NCI-H1694 treated with DMSO at 0.1 percent for 48 hours (cell line): ENCODE results near the gene RAD51AP2.
"Not testable (repeated sequence)": the region's sequence is repeated elsewhere in the genome, so short reads cannot be mapped to it uniquely, and the experiment has no call there.

Experiments used
- DNase-seq: peaks from one replicate; lab custom pipeline; 2025; lab: John Stamatoyannopoulos, UW

RAD51AP2 gene

DNA sequence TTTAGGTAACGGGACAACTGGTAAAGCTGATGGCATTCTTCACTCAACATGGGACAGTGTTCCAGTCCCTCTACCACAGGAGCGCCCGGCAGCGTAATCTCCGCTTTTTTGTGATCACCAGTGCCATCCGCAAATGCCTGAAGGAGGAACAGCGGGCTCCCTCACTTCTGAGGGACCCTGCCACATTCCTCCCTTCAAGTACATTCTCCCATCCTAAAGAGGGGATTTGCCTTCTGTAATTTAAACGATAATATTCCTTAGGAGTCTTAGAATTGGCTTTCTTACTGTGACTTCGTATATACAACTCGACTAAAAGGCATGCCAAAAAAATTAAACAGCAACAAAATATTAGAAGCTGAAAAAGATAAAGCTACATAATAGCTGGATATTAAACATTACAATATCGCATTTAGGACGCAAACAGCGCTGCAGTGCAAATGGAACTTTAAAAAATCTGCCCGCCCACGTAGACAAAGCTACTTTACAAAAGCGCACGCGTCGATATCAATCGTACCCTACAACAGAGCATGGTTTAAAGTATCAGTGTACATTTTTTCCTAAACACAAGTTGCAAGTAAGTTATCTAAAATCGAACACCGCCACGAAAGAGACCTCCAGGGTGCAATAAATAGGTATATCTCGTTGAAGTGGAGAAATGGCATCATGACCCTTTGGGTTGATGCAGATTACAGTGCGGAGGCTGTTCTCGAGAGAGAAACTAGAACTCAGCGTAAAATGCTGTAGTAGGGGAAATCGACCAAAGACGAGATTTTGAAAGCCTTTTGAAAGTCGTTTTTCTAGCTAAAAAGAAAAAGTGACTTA, 20.0 kb upstream of the RAD51AP2 start:
- DNase-seq: peak; percentile 58

DNA sequence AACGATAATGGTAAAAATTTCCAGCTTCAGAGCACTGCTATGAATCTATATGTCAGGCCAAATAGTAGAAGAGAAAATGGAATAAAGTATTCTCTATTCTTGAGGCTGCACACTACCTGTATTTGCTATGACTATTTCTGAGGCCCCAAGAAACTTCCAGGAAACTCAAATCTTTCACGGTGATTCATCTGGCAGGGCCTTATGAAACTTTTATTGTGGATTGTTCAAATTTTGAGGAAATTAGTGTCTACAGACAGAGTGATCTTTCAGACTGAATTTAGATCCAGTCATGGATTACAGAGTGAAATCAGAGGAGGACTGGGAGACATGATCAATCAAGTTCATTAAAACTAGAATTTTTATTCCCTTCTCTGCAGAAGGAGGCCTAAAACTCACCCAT, 18.2 kb upstream of the RAD51AP2 start:
- no peak for DNase-seq

DNA sequence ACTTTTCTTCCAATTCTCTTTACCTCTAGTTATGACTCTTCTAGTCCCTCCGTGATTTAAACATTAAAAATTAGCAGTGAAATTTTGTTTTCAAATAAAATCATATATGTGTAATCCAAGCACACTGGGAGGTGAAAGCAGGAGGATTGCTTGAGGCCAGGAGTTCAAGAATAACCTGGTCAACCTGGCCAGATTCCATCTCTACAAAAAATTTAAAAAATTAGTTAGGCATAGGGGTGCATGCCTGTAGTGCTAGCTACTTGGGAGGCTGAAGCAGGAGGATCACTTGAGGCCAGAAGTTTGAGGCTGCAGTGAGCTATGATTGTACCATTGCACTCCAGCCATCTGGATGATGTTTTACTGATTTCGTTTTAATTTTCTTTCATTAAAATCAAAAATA, 15.3 kb upstream of the RAD51AP2 start:
- no peak for DNase-seq

DNA sequence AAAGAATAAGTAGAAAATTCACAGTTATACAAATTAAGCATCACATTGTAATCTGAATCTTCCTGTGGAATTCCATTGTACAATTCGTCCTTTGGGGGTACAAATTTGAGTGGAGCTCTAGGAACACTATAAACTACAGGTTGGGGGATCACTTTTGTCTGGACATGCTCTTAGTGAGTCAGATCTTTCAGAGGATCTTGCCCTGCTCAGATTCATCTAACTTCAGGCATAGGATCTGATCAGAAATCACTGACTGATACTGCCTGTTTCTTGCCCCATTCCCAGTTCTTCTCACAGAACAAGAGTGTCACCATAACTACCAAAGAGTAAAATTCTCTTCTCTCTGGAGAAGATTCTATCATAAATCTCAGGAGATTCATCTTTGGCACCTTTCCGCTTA, 11.5 kb upstream of the RAD51AP2 start:
- DNase-seq: no peak

DNA sequence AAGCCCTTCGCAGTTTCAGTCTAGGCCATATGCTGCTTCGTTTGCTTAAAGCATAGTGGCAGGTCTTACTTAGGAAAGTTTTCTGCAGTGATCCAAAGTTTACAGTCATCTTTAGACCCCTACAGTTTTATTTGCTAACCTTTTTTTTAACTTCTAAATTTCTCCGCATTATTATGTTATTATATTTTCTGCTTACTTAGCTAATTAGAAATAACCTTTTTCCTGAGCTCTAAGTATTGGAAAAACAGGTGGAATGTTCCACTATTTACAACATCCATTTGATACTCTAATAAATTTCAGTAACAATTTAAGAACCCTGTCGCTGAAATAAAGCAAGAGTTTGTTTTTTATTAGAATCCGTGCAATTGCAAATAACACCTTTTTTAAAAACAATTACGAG, 4.1 kb upstream of the RAD51AP2 start:
- no peak for DNase-seq

DNA sequence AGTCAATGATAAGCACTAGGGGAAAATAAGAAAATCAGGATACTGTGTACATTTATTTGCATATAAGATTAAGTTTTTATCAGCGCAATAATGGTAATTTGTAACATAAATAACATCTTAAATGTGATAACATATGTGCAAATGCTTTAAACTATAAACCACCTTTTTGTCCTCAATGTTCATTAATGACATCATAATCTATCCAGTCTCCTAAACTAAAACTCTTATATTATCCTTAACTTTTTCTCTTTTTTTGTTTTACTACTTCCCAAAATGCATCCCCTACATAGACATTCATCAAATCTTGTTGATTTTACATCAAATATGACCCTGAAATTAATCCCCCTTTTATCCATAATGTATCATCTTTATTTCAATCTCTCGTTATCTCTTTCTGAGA, 3.4 kb upstream of the RAD51AP2 start:
- DNase-seq: no peak

DNA sequence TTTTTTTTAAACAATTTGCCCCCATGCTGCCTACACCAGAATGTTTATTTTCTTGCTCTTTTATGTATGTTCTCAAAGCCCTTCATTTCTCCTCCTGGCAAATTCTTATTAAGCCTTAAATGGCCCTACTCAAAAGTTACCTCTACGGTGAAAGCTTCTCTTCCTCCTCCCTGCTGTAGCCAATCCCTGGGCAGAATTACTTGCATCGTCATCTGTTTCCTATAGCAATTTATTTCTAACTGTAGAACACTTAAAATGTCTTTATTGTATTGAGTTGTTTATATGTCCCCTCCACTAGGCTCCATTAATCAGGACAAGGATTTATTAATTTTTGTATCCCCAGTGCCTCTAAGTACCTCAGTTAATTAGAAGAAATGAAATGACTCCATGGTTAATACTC, 2.5 kb upstream of the RAD51AP2 start:
- DNase-seq: no peak

DNA sequence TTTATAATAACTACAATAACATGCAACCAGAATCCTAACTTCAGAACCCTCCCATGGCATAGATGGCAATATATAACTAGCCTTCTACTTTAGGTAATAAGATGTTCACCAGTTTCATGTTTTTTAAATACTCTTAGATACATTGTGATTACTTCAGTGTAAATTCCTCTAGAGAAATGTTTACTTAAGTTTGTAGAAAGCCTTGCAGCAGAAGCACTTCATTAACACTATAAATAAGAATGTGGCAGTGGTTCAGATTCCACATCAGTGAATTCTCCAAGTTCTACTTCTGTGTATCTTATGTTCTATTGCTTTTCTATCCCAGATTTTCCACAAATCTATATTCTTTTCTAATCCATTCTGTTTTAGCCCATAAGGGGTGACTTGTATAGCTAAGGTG, 1.2 kb upstream of the RAD51AP2 start:
- no peak for DNase-seq

DNA sequence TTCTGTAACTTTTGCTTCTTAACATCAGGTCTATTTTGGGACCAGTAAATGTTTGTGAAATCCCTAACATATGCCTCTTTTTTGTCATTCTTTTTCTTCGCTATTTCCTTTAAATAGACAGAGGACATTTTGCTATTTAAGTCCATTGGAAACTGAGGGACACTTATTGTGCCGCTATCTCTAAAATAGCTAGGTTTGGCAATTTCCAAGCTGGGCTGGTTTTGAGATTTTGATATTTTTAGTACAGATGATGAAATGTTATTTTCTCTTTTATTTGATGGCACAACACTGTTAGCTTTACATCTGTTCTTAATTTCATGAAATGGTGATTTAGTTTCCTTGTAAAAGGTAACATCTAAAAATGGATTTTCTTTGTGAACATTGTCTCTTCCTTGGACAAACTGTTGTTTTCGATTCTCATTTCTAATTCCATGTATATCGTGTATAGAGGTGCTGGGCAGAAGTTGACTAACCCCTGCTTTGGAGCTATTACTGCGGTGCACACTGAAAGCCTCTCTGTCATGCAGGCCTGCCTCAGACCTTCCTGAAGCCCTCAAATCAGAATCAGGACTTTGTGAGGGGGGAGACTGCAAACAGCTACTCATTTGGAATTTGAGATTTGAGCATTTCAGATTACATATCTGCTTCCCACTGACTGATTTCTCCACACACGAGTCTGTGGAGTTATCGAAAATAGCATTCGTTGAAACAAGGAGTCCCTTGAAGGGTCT, 594 bp downstream of the RAD51AP2 start:
- DNase-seq: no peak

DNA sequence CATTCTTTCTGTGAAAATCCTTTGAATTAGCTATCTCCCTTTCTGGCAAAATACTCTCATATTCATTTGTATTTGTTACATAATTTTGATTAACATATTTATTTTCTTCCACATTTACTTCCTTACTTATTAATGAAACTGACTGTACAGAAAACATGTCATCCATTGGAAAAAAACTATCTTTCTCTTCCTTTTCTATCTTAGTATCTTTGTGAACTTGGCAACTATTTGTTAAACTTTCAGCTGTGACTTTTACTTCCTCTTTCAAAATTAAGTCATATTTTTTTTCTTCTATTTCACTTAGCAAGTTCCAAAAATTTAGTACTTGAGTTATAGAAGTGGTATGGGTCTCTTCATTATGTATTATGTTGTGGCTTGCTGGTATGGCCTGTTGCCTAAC, 2.6 kb downstream of the RAD51AP2 start:
- no peak for DNase-seq

DNA sequence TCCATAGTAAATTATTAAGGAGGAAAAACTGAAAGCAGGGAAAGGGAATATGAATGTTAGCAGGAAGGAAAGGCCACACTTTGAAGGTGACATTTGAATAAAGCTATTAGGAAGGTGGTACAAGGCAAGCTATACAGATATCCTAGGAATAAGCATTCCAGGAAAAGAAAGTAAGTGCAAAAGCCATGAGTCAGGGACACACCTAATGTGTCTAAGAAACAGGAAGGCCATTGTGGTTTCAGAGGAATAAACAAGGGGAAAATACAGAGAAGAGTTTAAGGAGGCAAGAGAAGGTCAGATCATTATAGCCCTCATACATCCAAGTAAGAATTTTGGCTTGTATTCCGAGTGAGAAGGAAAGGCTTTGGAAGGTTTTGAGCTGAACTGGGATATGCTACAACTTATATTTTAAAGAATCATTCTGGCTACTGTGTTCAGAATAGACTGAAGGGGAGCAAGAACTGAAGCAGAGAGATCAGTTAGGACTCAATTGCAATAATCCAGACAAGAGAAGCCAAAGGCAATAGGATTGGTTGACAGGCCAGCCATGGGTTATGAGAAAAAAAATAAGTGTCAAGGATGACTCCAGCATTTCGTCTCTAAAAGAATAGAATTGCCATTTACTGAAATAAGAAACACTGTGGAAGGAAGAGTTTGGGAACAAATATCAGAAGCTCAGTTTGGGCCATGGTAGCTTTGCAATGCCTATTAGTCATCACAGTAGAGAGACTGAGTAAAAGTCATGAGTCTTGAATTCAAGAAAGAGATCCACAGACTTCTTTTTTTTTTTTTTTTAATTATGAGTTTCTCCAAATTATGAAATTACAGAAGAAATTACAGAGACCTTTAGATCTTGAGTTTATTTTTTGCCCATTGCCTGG, 11.3 kb downstream of the RAD51AP2 start:
- DNase-seq: no peak

DNA sequence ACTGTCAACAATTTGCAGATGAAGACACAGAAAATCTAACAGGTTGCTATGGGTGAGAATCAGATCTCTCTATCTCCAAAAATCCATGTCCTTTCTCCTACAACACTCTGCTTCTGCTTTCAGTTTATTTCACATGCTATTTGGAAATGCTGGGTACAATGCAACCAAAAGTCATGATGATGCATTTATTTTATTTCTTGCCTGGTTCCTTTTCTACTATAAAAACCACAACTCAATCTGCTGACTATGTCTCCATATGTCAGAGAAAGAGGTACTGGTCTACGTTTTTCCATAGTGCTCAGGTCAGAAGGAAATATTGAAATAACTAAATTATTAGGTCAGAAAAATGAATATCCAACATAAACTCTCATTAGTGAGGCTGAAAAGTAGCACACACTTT, 20.5 kb downstream of the RAD51AP2 start:
- DNase-seq: no peak

DNA sequence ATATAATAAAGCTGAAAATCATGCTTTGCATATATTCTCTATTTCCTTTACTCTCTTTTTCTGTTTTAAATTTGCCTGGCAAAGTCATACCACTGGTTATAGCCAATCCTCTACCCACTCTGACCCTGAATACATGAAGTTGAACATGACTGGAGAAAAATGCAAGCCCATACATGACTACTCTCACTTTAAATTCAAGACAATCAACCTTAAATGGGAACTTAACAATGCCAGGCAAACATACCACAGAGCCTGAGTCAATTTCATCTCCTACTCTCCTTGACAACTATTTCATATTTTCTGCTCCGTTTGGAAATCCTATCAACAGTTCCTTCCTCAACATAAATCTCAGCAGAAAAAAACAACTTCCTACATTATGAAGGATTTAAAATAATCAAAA, 22.6 kb downstream of the RAD51AP2 start:
- no peak for DNase-seq

DNA sequence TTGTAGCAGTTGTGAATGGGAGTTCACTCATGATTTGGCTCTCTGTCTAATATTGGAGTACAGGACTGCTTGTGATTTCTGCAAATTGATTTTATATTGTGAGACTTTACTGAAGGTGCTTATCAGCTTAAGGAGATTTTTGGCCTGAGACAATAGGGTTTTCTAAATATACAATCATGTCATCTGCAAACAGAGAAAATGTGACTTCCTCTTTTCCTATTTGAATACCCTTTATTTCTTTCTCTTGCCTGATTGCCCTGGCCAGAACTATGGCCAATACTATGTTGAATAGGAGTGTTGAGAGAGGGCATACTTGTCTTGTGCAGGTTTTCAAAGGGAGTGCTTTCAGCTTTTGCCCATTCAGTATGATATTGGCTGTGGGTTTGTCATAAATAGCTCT, 28.1 kb downstream of the RAD51AP2 start:
- DNase-seq: not testable (repeated sequence)

DNA sequence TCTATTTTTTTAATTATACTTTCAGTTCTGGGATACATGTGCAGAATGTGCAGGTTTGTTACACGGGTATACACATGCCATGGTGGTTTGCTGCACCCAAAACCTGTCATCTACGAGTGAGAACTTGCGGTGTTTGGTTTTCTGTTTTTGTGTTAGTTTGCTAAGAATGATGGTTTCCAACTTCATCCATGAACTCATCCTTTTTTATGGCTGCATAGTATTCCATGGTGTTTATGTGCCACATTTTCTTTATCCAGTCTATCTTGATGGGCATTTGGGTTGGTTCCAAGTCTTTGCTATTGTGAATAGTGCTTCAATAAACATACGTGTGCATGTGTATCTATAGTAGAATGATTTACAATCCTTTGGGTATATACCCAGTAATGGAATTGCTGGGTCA, 29.6 kb downstream of the RAD51AP2 start:
- DNase-seq: not testable (repeated sequence)

DNA sequence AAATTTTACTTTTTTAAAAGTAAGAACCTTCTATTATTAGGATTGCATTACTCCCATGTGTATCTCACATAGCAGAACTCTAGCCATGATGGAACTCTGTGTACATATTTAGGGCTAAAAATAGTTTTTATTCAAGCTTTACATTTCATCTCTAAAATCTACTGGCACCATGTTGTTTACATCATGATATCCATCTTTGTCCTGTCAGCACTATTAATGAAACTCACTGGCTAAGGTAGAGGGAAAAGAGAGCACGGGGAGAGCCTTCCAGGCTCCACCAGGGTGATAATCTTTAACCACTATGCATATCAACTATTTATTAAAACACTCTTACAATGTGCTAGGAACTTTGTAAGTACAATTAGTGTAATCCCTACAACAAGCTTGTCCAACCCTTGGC, 34.7 kb downstream of the RAD51AP2 start:
- no peak for DNase-seq

DNA sequence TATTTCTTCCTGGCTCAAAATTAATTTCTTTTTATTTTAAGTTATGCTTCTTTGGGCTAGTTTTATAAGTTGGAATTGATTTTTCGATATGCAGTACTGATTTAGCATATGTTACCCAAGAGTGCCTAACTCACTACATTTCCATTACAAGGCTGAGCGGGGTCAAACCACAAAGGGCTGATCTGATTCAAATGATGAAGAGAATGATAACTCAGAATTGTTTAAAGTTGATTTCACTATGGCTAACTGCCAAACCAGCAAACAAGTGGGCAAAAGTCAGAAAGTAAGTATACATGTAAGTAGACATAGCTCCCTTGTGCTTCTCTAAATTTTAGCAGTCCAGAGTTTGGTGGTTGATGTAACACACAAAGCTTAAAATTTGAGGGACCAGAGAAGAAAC, 35.6 kb downstream of the RAD51AP2 start:
- DNase-seq: no peak

DNA sequence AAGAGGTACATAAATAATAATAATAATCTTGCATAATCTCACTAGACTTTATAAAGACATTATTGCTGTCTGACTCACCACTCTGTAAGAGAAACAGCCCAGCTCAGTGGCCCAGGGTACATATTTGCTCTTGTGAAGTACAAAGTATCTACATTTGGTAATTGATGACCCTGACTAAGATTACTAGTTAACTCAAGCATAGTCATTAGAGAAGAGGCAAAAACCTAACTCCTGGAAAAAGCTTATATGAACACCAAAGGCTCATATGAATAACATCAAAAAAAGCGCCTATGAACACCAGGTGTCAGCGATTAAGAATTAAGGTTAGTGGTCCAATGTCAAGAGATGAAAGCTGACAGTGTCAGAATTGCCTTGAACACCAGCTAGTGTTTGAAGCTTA, 38.4 kb downstream of the RAD51AP2 start:
- no peak for DNase-seq

DNA sequence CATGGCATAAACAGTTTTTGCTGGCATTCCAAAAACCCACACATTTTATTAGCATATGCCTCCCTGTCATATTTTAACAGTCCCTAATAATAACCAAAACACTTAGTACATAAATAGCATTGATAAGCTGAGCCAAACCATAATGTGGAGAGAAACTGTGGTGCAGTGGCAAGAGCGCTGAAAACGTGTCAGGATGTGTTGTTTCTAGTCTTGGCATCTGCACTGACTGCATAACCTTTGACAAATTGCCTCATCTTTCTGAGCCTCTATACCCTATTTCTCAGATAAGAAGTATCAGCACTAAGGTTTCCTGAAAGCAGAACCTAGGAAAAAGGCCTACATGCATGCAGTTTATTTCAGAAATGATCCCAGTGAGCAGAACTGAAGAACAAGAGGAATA, 41.4 kb downstream of the RAD51AP2 start:
- DNase-seq: no peak

DNA sequence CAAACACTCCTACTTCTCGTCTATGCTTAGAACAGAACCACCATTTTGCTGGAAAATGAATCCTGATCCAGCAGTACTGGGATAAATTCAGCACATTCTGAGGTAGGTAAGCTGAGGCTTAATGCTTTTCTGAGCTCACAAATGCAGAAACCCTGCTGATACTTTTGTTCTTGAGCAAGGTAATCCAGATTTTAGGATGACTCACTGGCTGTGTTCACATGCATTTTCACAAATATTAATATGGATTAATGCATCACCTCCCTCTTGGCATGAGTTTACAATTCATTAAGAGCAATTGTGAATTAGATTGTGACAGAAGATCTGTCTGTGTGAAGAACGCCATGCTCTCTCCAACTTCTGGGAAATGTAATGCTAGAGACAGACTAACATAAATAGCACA, 42.2 kb downstream of the RAD51AP2 start:
- DNase-seq: no peak

DNA sequence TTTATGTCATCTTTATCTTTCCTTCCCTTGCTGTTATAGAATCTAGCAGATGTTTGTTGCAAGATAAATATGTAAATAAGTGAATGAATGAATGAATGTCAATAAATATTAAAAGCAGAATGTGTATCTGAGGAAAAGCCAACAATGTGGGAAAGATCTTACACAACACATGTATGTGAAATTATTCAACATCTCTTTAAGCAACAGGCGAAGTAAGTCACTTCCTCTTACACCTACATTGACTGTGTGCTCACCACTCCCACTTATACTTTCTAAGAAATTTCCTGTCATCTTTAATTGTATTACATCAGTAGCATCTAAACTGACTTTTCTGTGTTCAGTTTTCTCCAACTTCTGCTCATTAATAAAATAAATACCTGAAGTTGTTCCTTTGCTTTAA, 43.0 kb downstream of the RAD51AP2 start:
- no peak for DNase-seq

DNA sequence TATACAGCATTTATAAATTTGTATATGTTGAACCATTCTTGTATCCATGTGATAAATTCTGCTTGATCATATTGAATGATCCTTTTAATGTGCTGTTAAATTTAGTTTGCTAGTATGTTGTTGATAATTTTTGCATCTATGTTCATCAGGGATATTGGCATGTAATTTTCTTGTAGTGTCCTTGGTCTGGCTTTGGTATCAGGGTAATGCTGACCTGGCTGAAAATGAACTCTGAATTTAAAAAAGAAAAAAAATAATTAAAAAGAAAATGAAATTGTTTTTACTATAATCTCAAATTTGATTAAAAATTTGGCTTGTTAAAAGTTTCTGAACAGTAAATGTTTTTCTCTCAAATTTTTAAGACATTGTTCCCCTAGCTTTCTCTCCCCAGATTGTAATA, 46.3 kb downstream of the RAD51AP2 start:
- no peak for DNase-seq
